Renal cortex interstitium (tissue), 11 donors: ENCODE results near the gene PPP1R1B. TPM values are rescaled to one million over a fixed set of nuclear protein-coding genes. Genes with fewer than 3 reads are reported as not detected.

Experiments used
- DNase-seq, 11 donors: peaks; one replicate each; pipeline ENCODE4 v3.0.0-alpha.2; 2013; ENCODE audit warnings: low read depth in 9 of 11, low spot score in 4 of 11; ENCODE audit errors: extremely low read depth in 1 of 11
- polyA plus RNA-seq, 3 donors: library from polyadenylated mRNA; unstranded; fragments of 120-200 nt; gene quantifications; one replicate each; pipeline ENCODE4 v1.2.1, GENCODE V29; 2013; ENCODE audit not compliant: insufficient read length in 3 of 3

PPP1R1B gene
- polyA plus RNA-seq, 3 donors: 8.2 to 13.1 (median 13.0) TPM

DNA sequence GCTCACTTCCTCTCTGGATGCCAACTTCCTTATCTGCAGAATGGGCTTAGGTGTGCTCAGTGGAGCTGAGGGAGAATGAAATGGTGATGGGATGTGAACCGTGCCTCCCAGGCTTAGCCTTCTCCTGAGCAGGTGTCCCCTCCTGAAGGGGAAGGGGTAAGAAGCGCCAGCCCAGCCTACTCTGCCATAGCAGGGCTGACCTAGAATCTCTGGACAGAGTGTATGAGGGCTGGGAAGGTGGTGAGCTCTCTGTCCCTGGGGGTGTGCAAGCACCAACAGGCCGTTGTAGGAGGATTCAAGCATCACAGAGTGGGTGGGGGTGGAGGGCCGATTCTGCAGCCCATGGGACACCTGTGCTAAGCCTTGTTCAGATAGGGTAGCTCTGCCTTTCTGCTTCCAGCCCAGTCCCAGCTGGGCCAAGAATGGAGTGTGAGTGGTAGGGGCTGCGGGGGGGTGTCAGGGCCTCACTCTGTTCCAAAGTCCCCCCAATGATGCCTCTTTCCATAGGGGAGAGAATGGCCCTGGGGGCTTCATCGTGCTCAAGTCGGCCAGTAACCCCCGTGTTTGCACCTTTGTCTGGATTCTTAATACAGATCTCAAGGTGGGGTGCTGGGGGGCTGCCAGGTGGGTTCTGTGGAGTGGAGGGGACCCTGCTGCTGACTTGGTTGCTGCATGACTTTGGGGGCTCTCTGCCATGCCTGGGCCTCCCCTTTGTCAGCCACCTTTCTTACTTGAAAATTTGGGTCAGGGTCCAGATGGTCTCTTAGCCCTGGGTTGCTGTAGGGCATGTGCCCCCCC lies 35.2 kb downstream of the PPP1R1B start:
- DNase-seq: no peak

DNA sequence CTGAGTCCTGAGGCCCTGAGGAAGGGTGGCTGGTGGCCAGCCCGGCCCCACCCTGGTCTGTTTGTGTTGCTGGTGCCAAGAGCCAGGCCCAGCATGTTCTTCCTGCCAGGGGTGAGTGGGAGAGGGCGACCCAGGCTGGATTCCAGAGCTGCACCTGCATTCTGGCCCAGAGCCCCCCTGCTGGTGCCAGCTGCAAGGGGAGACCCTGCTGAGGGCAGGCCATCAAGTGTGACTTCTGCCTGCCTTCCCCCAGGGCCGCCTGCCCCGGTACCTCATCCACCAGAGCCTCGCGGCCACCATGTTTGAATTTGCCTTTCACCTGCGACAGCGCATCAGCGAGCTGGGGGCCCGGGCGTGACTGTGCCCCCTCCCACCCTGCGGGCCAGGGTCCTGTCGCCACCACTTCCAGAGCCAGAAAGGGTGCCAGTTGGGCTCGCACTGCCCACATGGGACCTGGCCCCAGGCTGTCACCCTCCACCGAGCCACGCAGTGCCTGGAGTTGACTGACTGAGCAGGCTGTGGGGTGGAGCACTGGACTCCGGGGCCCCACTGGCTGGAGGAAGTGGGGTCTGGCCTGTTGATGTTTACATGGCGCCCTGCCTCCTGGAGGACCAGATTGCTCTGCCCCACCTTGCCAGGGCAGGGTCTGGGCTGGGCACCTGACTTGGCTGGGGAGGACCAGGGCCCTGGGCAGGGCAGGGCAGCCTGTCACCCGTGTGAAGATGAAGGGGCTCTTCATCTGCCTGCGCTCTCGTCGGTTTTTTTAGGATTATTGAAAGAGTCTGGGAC lies 36.0 kb downstream of the PPP1R1B start:
- DNase-seq: no peak

DNA sequence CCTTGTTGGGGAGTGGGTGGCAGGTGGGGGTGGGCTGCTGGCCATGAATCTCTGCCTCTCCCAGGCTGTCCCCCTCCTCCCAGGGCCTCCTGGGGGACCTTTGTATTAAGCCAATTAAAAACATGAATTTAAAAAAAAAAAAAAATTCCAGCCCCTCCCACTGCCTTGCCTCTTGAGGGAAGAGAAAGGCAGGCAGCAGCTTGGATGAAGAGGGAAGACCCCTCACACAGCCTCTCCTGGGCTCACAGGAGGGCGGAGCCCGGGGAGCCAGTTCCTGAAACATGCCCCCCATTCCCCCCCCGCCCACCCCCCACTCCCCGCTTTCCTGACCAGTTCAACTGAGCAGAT lies 36.6 kb downstream of the PPP1R1B start:
- DNase-seq: no peak

DNA sequence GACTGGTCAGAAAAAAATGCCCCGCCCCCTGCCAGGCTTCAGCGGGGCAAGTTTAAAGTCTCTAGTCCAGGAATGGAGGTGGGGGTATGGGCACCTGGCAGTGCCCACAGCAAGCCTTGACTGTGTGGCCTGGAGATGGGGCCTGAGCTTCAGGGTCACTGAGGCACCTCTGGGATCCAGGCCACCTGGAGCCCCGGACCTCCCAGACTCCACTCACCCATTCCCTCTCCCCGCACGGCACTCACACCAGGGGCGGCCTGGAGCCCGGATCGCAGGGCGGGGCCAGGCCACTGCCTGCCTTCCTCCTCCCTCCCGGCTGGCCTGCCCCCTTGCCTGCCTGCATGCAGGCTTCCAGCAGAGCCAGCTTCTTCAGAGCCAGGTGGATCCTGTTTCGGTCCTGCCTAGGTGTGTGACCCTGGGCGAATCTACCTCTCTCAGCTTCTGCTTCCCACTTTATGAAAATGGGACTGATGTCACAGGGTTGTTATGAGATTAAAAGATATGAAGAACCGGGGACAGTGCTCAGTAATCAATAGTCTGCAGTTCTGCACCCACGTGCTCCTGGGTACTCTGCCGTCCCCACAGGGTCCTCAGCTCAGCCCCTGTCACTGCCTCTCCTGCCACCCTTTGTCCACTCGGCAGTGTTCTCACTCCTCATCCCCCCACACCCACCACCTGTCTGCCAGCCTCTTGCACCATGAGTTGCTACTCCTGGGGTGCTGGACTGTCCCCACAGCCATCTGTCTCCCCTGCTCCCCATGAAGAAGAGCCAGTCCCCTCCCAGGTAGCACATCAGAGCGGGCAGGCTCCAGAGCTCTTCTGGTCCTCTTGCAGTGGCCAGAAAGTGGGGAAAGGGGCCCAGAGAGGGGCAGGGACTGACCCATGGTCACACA lies 37.2 kb downstream of the PPP1R1B start:
- DNase-seq: no peak

DNA sequence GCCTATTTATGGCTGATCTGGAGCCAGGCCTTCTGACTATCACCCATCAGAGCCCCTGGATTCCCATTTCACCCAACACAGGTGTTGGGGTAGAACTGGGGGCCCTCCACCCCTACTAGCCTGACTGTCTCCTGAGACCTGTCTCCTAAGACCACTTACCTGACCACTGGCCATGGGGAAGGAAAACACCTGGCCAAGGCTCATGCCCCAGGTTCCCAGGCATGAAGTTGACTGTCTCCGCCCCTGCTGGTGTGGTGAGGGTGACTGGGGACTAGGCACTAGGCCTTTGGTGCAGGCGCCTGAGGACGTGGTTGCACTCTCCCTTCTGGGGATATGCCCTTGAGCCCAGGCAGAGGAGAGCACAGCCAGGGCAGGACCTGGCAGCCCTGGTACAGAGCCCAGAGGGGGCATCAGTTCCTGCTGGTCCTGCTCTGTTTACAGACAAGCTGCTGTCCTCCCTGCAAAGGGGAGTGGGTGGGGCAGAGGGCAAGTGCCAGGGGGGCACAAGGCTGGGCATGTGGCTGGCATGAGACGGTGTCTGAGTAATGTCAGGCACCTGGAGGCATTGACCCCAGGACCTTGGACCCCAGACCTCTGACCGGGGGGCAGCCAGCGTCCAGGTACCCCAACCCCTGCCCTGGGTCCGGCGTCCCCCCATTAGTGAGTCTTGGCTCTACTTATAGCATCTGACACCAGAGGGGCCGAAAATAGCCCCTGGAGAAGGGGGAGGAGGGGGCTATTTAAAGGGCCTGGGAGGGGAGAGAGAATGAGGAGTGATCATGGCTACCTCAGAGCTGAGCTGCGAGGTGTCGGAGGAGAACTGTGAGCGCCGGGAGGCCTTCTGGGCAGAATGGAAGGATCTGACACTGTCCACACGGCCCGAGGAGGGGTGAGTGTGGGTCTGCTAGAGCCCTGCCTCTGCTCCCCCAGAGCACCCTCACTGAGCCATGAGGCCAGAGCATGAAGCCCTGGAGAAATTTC lies 38.1 kb downstream of the PPP1R1B start, which contains the start of gene TCAP:
TSS of gene TCAP (plus strand) at position 769 of the 981 bp plus-strand sequence. CDS start at position 780, 11 bp downstream.
- no peak for DNase-seq

DNA sequence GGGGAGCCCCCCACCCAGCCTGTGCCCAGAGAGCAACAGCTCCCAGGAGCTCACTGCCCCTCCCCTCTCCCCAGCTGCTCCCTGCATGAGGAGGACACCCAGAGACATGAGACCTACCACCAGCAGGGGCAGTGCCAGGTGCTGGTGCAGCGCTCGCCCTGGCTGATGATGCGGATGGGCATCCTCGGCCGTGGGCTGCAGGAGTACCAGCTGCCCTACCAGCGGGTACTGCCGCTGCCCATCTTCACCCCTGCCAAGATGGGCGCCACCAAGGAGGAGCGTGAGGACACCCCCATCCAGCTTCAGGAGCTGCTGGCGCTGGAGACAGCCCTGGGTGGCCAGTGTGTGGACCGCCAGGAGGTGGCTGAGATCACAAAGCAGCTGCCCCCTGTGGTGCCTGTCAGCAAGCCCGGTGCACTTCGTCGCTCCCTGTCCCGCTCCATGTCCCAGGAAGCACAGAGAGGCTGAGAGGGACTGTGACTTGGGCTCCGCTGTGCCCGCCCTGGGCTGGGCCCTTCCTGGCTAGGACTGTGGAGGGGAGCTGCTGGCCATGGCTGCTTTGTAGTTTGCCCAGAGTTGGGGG lies 39.0 kb downstream of the PPP1R1B start:
- DNase-seq: no peak

DNA sequence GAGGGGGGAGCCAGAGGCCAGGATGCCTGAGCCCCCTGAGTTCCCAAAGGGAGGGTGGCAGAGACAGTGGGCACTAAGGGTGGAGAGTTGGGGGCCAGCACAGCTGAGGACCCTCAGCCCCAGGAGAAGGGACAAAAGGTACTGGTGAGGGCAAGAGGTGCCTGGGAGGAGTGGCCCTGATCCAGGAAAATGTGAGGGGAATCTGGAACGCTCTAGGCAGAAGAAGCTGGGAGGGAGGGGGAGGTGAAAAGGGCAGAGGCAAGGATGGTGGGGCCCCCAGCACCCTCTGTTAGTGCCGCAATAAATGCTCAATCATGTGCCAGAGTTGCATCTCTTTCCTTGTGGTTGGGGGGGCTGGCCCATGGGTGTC lies 39.5 kb downstream of the PPP1R1B start:
- no peak for DNase-seq

DNA sequence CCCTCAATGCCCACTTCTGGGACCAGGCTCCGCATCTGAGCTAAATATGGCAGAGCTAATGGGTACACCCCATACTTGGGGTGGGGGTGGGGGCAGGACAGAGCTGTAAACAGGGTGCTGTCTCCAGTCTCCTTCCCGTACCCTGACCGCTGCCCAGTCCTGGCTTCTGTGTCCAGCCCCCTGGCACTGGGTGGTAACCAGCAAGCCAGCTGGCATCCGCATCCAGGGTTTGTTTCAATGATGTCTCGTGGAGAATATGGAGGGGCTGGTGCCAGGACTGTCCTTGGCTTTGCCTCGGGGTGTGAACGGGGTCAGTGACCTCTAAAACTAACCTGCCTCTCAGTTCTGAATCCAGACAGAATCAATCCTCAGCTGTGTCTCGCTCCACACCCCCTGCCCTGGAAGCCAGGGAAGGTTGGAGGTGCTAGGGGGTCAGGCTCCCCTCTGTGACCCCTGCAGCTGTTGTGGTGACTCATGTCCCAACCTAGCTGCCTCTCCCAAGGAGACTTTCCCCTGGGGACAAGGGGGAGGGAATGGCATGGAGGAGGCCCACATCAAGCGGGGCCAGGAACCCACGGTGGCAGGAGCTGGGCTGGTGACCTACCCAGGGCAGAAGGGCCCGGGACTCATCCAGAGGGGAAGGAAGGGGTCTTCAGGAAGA lies 40.0 kb downstream of the PPP1R1B start:
- DNase-seq: no peak

DNA sequence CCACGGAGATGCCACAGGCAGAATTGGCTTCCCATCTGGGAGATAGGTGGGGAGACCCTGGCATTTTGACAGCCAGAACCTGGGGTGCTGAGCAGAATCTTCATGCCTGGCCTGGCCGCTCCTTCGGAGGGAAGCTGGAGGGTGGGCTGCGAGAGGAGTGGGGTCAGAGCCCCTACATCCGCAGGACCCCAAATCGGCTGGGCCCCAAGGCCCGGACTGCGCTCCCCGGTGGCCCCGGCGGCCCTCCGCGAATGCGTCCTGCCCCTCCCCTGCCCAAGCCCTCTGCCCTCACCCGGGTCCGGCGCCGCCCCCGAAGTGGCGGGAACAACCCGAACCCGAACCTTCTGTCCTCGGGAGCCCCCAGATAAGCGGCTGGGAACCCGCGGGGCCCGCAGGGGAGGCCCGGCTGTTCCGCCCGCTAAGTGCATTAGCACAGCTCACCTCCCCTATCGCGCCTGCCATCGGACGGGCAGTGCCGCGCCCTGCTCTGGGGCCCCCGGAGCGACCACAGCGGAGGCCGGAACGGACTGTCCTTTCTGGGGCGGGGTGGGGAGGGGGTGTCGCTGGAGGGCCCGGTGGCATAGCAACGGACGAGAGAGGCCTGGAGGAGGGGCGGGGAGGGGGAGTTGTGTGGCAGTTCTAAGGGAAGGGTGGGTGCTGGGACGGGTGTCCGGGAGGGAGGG lies 40.7 kb downstream of the PPP1R1B start:
- DNase-seq: no peak

DNA sequence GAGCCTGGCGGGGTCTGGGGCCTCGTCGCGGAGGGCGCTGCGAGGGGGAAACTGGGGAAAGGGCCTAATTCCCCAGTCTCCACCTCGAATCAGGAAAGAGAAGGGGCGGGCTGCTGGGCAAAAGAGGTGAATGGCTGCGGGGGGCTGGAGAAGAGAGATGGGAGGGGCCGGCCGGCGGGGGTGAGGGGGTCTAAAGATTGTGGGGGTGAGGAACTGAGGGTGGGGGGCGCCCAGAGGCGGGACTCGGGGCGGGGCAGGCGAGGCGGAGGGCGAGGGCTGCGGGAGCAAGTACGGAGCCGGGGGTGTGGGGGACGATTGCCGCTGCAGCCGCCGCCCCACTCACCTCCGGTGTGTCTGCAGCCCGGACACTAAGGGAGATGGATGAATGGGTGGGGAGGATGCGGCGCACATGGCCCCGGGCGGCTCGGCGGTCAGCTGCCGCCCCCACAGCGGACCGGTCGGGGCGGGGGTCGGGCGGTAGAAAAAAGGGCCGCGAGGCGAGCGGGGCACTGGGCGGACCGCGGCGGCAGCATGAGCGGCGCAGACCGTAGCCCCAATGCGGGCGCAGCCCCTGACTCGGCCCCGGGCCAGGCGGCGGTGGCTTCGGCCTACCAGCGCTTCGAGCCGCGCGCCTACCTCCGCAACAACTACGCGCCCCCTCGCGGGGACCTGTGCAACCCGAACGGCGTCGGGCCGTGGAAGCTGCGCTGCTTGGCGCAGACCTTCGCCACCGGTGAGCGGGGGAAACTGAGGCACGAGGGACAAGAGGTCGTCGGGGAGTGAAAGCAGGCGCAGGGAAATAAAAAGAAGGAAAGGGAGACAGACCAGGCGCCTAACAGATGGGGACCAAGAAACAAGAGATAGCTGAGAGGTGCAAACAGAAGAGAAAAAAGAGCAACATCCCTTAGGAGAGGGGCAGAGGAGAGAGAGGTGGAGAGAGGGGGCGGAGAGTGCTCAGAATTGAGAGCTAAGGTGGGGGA lies 41.5 kb downstream of the PPP1R1B start, which contains the start of gene PNMT:
TSS of gene PNMT (plus strand) at position 509 of the 980 bp plus-strand sequence. CDS start at position 532, 23 bp downstream.
- DNase-seq: peak in 4 of 11 donors; percentile 56 to 68 (median 62)

DNA sequence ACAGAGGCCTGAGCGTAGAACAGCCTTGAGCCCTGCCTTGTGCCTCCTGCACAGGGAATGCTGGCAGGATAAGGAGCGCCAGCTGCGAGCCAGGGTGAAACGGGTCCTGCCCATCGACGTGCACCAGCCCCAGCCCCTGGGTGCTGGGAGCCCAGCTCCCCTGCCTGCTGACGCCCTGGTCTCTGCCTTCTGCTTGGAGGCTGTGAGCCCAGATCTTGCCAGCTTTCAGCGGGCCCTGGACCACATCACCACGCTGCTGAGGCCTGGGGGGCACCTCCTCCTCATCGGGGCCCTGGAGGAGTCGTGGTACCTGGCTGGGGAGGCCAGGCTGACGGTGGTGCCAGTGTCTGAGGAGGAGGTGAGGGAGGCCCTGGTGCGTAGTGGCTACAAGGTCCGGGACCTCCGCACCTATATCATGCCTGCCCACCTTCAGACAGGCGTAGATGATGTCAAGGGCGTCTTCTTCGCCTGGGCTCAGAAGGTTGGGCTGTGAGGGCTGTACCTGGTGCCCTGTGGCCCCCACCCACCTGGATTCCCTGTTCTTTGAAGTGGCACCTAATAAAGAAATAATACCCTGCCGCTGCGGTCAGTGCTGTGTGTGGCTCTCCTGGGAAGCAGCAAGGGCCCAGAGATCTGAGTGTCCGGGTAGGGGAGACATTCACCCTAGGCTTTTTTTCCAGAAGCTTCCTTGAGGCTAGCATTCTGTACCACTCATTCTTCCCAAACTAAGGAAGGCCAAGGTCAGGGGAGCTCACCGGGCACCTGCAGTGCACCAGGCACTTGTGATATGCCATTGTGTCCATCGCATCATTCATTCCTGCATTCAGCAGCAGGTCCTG lies 43.4 kb downstream of the PPP1R1B start:
- no peak for DNase-seq

DNA sequence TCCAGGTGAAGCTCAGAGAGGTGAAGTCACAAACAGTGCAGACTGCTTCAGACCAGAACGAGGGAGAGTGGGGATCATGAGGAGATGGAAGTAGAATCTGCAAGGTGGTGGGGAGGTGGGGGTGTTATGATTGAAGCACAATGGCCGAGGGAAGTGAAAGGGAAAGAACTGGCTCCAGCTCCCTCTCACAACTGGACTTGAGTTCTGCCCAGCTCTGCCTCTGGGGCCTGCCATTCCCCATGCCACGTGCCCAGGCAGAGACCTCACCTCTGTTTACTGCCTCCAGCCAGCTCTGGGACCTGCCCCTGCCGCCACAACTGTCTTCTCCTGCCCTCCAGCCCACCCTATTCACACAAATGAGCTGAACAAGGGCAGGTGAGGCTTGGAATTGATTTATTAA lies 44.0 kb downstream of the PPP1R1B start:
- DNase-seq: no peak

DNA sequence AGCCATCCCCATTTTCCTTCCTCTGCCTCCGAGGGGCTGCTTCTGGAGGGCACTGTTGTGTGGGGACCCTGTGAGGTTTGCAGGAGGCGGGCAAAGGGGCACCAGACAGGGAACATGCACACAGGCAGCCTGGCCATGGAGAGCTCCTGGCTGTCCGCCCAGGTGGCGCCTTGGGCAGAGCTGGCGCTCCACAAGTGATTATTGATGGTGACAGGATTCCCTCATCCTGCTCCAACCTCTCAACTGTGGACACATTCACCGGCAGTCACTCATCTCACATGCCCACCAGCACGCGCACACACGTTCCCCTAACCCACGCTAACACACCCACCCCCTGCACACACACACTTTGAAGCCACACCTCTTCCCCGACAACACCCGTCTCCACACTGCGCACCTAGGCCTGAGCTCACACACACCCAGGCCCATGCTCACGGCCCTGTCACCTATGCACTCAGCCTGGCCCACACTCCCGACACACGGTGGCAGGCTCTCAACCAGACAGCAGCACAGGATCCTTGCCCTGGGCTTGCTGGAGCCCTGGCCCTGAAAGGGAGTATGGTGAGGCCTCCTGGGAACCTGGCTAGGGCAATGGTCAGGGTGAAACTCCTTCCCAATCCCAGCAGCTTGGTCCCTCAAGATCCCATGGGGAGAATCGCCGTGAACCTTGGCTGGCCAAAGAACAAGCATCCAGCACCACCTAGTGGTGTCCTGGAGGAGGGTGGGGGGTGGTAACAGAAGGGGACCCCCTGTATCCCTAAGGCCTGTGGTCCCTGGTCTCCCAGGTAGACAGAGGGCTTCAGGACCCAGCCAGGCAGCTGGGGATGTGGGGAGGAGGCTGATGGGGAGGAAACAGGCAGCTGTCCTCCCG lies 45.1 kb downstream of the PPP1R1B start:
- DNase-seq: no peak
